Measurements from ENCODE around the gene PHF10. TPM values are rescaled to one million over a fixed set of nuclear protein-coding genes. Genes with fewer than 3 reads are reported as not detected.
"Not testable (repeated sequence)": the region's sequence is repeated elsewhere in the genome, so short reads cannot be mapped to it uniquely, and the experiment has no call there.

PHF10 gene
- polyA plus RNA-seq, 5 donors, result 77.9 to 126 (median 114) TPM

- no peak for DNase-seq
Observed at GRCh38 chr6:169725125-169726048, 1.1 kb upstream of the PHF10 start.

DNA sequence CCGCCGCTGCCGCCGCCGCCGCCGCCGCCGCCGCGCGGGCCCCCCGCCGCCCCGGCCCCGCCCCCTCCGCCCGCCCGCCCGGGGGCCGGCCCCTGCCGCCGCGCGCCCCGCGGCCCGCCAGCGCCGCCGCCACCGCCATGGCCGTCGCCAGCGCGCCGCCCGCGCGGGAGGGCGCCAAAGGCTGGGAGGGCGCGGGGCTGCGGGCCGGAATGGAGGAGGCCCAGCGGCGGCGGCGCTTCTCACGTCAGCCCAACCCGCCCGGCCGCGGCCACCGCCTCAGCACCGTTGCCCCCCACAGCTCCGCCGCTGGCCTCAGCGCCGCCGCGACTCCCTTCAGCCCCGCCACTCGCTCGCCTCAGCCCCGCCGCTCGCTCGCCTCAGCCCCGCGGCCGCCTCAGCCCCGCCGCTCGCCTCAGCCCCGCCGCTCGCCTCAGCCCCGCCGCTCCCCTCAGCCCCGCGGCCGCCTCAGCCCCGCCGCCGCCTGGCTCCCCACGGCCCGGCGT, 258 bp downstream of the PHF10 start:
- DNase-seq, result no peak

DNA sequence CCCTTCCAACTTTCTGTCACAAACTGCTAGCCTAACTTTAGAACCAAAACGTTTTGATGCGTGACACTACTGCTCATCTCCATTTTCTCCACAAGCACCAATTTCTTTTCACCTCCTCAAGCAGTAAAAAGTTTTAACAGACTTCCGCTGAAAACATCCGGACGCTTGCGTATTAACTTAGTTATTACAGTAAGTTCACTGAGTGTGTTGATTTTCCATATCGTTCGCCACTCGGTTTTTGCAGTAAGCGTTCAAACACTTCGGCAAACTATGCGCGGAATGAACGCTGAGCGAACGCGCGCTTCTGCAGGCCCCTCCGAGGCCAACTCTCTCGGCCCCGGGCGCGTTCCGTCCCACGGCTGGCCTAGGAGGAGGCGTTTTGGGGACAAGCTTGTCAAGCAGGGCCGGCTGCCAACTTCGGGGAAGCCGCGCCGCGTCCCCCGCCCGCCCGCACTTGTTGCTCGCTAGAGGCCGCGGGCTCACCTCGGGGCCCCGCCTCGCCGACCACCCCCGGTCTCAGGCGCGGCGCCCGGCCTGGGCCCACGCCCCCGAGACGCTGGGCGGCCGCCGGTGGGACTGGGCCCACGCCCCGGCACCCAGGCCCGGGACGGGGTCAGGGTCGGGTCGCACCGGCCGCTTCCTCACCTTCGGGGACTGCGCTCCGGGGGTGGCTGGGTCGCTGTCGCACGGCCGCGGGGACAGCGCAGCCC, 945 bp downstream of the PHF10 start:
- DNase-seq, result peak; percentile 74 to 78

- DNase-seq, result peak; percentile 29 to 42
Observed at GRCh38 chr6:169722362-169723199, 1.7 kb downstream of the PHF10 start.

GRCh38 chr6:169720207-169720855, 4.0 kb downstream of the PHF10 start:
- DNase-seq, result no peak

- no peak for DNase-seq
Observed at GRCh38 chr6:169719117-169719516, 5.2 kb downstream of the PHF10 start.

DNA sequence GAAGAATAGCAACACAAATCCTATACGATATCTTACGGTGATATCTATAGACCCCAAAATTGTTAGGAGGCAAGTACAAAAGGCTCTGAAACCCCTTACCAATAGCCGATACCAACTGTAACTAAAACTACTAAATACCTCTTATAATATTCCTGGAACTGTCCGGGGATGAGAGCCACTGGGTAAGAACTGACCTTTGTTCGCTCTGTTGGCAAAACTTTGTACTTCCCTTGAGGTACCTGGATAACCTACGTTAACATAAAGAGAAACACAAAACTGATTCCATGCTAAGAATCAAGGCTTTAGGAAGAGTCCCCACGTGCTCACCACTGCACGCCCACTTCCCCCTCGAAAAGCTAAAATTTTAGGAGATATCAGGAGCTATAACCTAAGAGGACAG, 9.7 kb downstream of the PHF10 start:
- no peak for DNase-seq

- DNase-seq, result no peak
Observed at GRCh38 chr6:169714178-169714577, 10.1 kb downstream of the PHF10 start.

DNA sequence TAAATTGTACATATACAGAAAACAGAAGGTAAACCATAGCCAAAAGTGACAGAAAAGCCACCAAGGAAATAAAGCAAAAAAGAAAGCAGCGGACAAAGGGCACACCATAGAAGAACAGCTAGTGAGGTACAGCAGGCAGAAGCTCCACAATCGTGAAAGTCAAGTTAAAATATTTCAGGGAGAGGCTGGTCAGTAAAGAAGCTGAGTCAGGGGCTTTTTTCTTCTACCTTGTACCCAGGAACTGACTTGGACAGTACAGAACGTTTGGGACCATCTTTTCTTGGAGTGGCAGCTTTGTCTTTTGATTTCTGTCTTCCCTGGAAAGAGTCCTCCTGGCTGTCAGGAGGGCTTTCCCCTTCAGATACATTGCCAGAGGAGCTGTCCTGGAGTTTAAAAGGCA, 14.3 kb downstream of the PHF10 start:
- no peak for DNase-seq

DNA sequence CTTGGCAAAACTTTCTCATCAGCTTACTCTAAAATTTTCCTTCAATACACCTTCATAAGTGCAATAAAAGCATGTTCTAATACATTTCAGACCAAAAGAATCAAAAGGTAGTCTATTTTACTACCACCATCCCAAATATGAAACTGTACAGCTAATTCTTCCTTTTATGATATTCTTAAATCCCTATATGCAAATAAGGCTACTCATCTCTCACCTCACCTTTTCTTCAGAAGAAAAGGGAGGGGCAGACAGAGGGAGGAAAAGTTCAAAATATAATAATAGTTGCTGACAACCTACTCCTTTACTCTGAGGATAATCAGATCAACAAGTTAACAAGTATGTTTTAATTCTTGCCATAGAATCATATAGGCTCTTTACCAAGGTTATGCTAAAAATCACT, 15.0 kb downstream of the PHF10 start:
- DNase-seq, result no peak

DNA sequence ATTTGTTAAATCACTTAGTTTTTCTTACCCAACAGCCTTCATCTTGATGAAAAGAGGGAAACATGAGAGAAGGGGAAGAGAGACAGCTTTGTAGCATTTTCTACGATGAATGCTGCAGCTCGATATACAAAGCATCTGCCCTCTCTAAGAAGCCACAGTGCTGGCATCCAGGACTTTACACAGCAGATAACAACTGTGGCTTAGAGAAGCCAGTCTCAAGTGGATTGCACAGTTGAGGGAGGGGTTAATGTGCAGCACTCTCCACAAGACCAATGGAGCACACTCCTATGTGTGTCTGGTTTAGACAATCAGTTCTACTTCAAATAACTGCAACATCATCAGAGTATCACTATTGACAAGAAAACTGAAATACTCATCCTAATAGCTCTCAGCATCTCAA, 16.5 kb downstream of the PHF10 start:
- DNase-seq, result no peak

DNA sequence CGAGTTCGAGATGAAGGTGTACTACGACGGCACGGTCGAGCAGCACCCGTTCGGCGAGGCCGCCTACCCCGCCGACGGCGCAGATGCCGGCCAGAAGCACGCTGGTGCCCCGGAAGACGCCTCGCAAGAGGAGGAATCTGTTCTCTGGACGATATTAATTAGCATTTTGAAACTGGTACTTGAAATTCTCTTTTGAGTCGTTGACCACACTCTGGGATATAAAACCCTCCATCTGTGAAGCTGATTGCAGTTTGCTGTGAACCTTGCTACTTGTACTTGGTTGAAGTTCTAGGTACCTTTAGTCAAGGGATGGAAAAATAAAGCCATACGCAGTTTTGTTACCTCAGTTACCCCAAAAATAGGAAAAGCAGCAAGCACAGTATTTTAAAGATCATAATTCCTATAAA, 21.5 kb downstream of the PHF10 start:
- no peak for DNase-seq

DNA sequence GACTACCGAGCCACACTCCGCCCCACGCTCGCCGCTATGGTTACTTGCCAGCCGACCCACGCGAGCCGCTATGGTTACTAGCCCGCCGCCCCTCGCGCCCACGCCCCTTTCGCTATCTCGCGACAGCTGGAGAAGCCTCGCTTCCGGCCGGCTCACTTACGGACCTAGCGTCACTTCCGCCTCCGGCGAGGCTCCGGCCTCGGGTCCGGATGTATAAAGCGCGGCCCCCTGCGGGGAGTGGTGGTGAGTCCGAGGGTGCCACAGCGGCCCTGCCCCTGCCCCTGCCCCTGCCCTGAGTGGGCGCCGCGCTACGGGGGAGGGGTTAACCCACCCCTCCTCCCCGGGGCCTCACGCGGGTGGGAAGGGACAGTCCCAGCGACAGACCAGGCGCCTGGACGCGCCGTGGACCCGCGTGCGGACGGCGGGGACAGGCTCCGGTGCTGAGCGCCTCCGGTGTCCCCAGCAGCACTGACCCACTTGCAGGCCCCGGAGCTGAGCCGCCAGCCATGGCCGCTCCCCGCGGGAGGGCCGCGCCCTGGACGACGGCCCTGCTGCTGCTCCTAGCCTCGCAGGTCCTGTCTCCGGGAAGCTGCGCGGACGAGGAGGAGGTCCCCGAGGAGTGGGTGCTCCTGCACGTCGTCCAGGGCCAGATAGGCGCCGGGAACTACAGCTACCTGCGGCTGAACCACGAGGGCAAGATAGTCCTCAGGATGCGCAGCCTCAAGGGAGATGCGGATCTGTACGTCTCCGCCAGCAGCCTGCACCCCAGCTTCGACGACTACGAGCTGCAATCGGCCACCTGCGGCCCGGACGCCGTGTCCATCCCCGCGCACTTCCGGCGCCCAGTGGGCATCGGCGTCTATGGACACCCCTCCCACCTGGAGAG, 22.1 kb downstream of the PHF10 start, which contains the start of the genes C6orf120 and WDR27:
Gene C6orf120 (plus strand): TSS at position 173 of the 886 bp plus-strand sequence. CDS start 334 bp downstream, at position 507.
Gene WDR27 (minus strand): TSS at position 76 of the 886 bp plus-strand sequence. CDS start 13,024 bp downstream, outside the sequence.
- DNase-seq, result peak; percentile 94 to 95

GRCh38 chr6:169701311-169701953, 22.9 kb downstream of the PHF10 start:
- DNase-seq, result no peak

DNA sequence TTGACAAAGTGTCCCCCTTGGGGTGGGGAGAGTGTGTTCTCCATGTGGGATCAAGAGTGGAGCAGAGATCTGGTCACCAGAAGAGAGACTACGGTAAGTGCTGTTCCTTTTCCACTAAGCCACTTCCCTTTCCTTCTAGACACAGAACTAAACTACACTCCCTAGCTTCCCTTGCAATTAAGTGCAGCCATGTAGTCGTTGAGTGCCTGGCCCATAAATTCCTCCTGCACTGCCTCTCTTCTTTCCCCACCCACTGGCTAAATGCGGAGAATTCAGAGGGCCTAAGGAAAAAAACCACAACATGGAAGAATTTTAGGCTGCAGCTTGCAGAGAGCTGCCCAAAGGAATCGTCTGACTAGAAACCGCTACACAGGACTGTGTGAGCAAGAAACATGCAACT, 24.0 kb downstream of the PHF10 start:
- DNase-seq, result no peak

GRCh38 chr6:169697115-169697514, 27.2 kb downstream of the PHF10 start:
- DNase-seq, result not testable (repeated sequence)

DNA sequence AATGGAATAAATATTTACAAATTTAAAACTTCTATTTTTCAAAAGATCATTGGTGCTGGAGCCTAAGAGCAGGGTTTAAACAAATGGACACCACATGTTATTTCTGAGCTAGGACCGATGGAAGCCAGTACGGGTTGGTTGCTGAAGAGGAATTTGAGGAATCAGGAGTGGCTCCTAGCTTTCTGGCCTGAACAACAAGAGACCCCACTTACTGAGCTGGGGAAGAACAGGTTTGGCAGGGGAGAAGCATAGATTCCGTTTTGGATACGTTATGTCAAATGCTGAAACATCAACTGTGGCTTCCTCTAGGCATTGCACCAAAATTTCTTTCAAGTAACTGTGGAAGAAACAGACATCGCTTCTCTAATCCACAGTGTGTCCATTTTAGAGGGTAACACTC, 29.2 kb downstream of the PHF10 start:
- DNase-seq, result no peak

- no peak for DNase-seq
Observed at GRCh38 chr6:169692516-169692915, 31.8 kb downstream of the PHF10 start.

DNA sequence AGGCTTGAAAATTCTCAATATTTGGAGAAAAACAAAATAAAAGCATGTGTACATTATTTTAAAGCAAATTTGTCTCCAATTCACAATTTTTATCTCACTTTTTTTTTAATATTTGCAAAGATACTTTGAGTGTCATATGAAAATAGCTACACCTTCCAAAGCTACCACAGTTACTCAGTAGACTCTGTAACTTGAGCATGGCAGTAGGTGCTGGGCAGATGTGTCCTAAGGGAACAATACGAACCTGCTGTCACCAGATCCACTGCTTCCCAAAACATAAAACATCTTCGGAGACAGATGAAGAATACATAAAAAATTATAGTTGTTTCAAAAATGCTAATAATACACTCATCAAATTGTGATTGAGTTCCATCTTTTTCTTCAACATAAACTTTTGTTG, 33.0 kb downstream of the PHF10 start:
- no peak for DNase-seq
